T-helper 1 cell treated with Interleukin-12 subunit alpha and Interleukin-12 subunit beta and Interleukin-4 antibody, amounts not matched to agents 30 μg/mL and 1 μg/mL, for 36 hours (primary cell): Measurements from ENCODE around the gene GRIK4.

Experiments used
- H3K27ac Mint-ChIP-seq: one replicate; pipeline ENCODE4 v1.8.0; 2021; ENCODE audit warnings: mild to moderate bottlenecking, mixed read lengths
- H3K27me3 Mint-ChIP-seq: one replicate; pipeline ENCODE4 v1.8.0; 2021; ENCODE audit warnings: low read depth, mixed read lengths
- H3K36me3 Mint-ChIP-seq: one replicate; pipeline ENCODE4 v1.8.0; 2021; ENCODE audit warnings: low read depth, mixed read lengths
- H3K4me1 Mint-ChIP-seq: one replicate; pipeline ENCODE4 v1.8.0; 2021; ENCODE audit warnings: low read depth, mixed read lengths
- H3K4me3 Mint-ChIP-seq: one replicate; pipeline ENCODE4 v1.8.0; 2021; ENCODE audit warnings: mild to moderate bottlenecking, moderate library complexity, mixed read lengths
- H3K9me3 Mint-ChIP-seq: one replicate; pipeline ENCODE4 v1.8.0; 2021; ENCODE audit warnings: mixed read lengths

Gene GRIK4

GRCh38 chr11:120830085-120830620, 318.6 kb downstream of the GRIK4 start:
- Mint-ChIP-seq H3K27me3 (no peaks in the 10 kb centered on the region), H3K27ac (no peak overlapping the region), H3K9me3 (no peaks in the 10 kb centered on the region), H3K4me3 (no peak overlapping the region), H3K4me1 (no peaks in the 10 kb centered on the region), H3K36me3 (no peaks in the 10 kb centered on the region)

- Mint-ChIP-seq H3K4me3 (no peak overlapping the region), H3K36me3 (no peaks in the 10 kb centered on the region), H3K4me1 (peaks cover 6% of the 10 kb centered on the region), H3K27ac (no peak overlapping the region), H3K9me3 (no peaks in the 10 kb centered on the region), H3K27me3 (no peaks in the 10 kb centered on the region)
Measured at GRCh38 chr11:120832481-120833238, 321.1 kb downstream of the GRIK4 start.

GRCh38 chr11:120834686-120835210, 323.2 kb downstream of the GRIK4 start:
- Mint-ChIP-seq H3K4me1 (peaks cover 6% of the 10 kb centered on the region), H3K27me3 (no peaks in the 10 kb centered on the region), H3K9me3 (no peaks in the 10 kb centered on the region), H3K27ac (no peak overlapping the region), H3K4me3 (no peak overlapping the region), H3K36me3 (no peaks in the 10 kb centered on the region)

GRCh38 chr11:120835601-120836228, 324.2 kb downstream of the GRIK4 start:
- no peak overlapping the region for H3K4me3 Mint-ChIP-seq
- H3K27me3 Mint-ChIP-seq: no peaks in the 10 kb centered on the region
- no peaks in the 10 kb centered on the region for H3K36me3 Mint-ChIP-seq
- H3K4me1 Mint-ChIP-seq: peaks cover 6% of the 10 kb centered on the region
- H3K9me3 Mint-ChIP-seq: no peaks in the 10 kb centered on the region
- no peak overlapping the region for H3K27ac Mint-ChIP-seq

GRCh38 chr11:120837696-120838095, 326.1 kb downstream of the GRIK4 start:
- no peak overlapping the region for H3K27ac Mint-ChIP-seq
- no peaks in the 10 kb centered on the region for H3K9me3 Mint-ChIP-seq
- H3K4me1 Mint-ChIP-seq: peaks cover 6% of the 10 kb centered on the region
- H3K27me3 Mint-ChIP-seq: no peaks in the 10 kb centered on the region
- no peak overlapping the region for H3K4me3 Mint-ChIP-seq
- no peaks in the 10 kb centered on the region for H3K36me3 Mint-ChIP-seq

GRCh38 chr11:120839201-120839600, 327.7 kb downstream of the GRIK4 start:
- Mint-ChIP-seq H3K4me1 (peaks cover 6% of the 10 kb centered on the region), H3K4me3 (no peak overlapping the region), H3K27ac (no peak overlapping the region), H3K9me3 (no peaks in the 10 kb centered on the region), H3K27me3 (no peaks in the 10 kb centered on the region), H3K36me3 (no peaks in the 10 kb centered on the region)

GRCh38 chr11:120839846-120840402, 328.4 kb downstream of the GRIK4 start:
- H3K27me3 Mint-ChIP-seq: no peaks in the 10 kb centered on the region
- H3K36me3 Mint-ChIP-seq: no peaks in the 10 kb centered on the region
- no peak overlapping the region for H3K27ac Mint-ChIP-seq
- H3K4me1 Mint-ChIP-seq: peaks cover 6% of the 10 kb centered on the region
- H3K9me3 Mint-ChIP-seq: no peaks in the 10 kb centered on the region
- H3K4me3 Mint-ChIP-seq: no peak overlapping the region

GRCh38 chr11:120840661-120841060, 329.1 kb downstream of the GRIK4 start:
- Mint-ChIP-seq H3K9me3 (no peaks in the 10 kb centered on the region), H3K36me3 (no peaks in the 10 kb centered on the region), H3K27me3 (no peaks in the 10 kb centered on the region), H3K4me3 (no peak overlapping the region), H3K27ac (no peak overlapping the region), H3K4me1 (peaks cover 6% of the 10 kb centered on the region)

GRCh38 chr11:120841074-120841473, 329.5 kb downstream of the GRIK4 start:
- no peaks in the 10 kb centered on the region for H3K36me3 Mint-ChIP-seq
- no peak overlapping the region for H3K4me3 Mint-ChIP-seq

GRCh38 chr11:120842195-120842594, 330.6 kb downstream of the GRIK4 start:
- no peaks in the 10 kb centered on the region for H3K9me3 Mint-ChIP-seq
- no peaks in the 10 kb centered on the region for H3K36me3 Mint-ChIP-seq
- H3K4me3 Mint-ChIP-seq: no peak overlapping the region
- no peaks in the 10 kb centered on the region for H3K27me3 Mint-ChIP-seq
- H3K4me1 Mint-ChIP-seq: no peaks in the 10 kb centered on the region
- H3K27ac Mint-ChIP-seq: no peak overlapping the region

More at GRCh38 chr11:120841074-120841473, 329.5 kb downstream of the GRIK4 start:
- Mint-ChIP-seq H3K9me3 (no peaks in the 10 kb centered on the region), H3K27me3 (no peaks in the 10 kb centered on the region), H3K4me1 (peaks cover 2% of the 10 kb centered on the region), H3K27ac (no peak overlapping the region)

GRCh38 chr11:120853435-120853834, 341.9 kb downstream of the GRIK4 start:
- Mint-ChIP-seq H3K36me3 (no peaks in the 10 kb centered on the region), H3K4me1 (no peaks in the 10 kb centered on the region), H3K4me3 (no peak overlapping the region), H3K27ac (no peak overlapping the region), H3K27me3 (peaks cover 3% of the 10 kb centered on the region), H3K9me3 (no peaks in the 10 kb centered on the region)

GRCh38 chr11:120854988-120855387, 343.4 kb downstream of the GRIK4 start:
- H3K4me3 Mint-ChIP-seq: no peak overlapping the region
- no peaks in the 10 kb centered on the region for H3K36me3 Mint-ChIP-seq
- no peaks in the 10 kb centered on the region for H3K9me3 Mint-ChIP-seq
- H3K27me3 Mint-ChIP-seq: peaks cover 3% of the 10 kb centered on the region
- H3K4me1 Mint-ChIP-seq: no peaks in the 10 kb centered on the region
- no peak overlapping the region for H3K27ac Mint-ChIP-seq

- H3K9me3 Mint-ChIP-seq: no peaks in the 10 kb centered on the region
- no peaks in the 10 kb centered on the region for H3K36me3 Mint-ChIP-seq
- peaks cover 3% of the 10 kb centered on the region for H3K27me3 Mint-ChIP-seq
- no peak overlapping the region for H3K4me3 Mint-ChIP-seq
- no peaks in the 10 kb centered on the region for H3K4me1 Mint-ChIP-seq
- no peak overlapping the region for H3K27ac Mint-ChIP-seq
Measured at GRCh38 chr11:120857508-120857907, 346.0 kb downstream of the GRIK4 start.

- H3K27me3 Mint-ChIP-seq: peaks cover 3% of the 10 kb centered on the region
- no peak overlapping the region for H3K27ac Mint-ChIP-seq
- H3K9me3 Mint-ChIP-seq: no peaks in the 10 kb centered on the region
- no peaks in the 10 kb centered on the region for H3K36me3 Mint-ChIP-seq
- H3K4me3 Mint-ChIP-seq: no peak overlapping the region
- H3K4me1 Mint-ChIP-seq: no peaks in the 10 kb centered on the region
Measured at GRCh38 chr11:120858740-120859139, 347.2 kb downstream of the GRIK4 start.
